ENCODE measurements around the gene SH3RF2.
"Not testable (repeated sequence)": the region's sequence is repeated elsewhere in the genome, so short reads cannot be mapped to it uniquely, and the experiment has no call there.

The SH3RF2 gene

GRCh38 chr5:145948047-145948446 lies 11.7 kb downstream of the SH3RF2 start:
- TF ChIP-seq CTCF (IDR thresholded peaks at IDR 0.05; ENCODE audit: low read depth, low read length): no peak
- no peak overlapping the region for H3K4me3 ChIP-seq (ENCODE audit: low read depth, low read length)

- H3K4me3 ChIP-seq (ENCODE audit: low read depth, low read length): no peak overlapping the region
- no peak for TF ChIP-seq CTCF (IDR thresholded peaks at IDR 0.05; ENCODE audit: low read depth, low read length)
Measured at GRCh38 chr5:145948921-145949320, 12.5 kb downstream of the SH3RF2 start.

DNA sequence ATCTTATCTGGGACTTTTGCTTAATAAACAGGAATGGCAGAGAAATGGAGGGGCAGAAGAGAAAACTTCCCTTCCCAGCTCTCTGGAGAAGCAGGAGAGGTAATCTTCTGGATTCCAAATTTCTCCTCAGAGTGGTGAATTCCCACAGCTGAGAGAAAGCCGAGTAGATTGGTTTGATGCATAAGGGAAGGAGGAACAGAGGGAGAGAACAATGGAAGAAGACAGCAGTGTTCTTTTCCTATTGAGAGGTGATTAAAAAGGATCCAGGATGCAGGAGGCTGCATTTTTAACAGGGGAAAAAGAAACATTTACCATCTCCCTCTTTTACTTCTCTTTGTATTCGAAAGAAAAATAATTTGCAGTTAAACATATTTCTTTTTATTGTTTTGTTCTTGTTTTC lies 13.1 kb downstream of the SH3RF2 start:
- TF ChIP-seq CTCF (IDR thresholded peaks at IDR 0.05; ENCODE audit: low read depth, low read length): no peak
- H3K4me3 ChIP-seq (ENCODE audit: low read depth, low read length): no peak overlapping the region

DNA sequence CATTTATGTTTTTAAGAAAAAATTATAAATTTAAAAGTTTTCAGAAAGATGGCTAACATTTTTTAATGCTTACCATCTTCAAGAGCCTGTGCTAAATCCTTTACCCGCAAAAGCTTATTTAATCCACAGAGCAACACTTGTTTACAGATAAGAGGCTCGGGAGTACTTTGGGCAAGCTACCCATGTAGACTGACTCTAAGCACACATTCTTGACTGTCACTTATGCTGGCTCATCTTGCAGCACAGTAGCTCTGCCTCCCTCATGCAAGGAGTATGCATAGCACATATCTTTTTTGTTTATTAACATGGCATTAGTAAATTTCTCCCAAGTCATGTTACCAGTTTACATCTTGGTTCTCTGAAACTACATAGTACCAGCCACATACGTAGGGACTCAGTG lies 14.7 kb downstream of the SH3RF2 start:
- no peak overlapping the region for H3K4me3 ChIP-seq (ENCODE audit: low read depth, low read length)

GRCh38 chr5:145953202-145953601 lies 16.8 kb downstream of the SH3RF2 start:
- H3K4me3 ChIP-seq (ENCODE audit: low read depth, low read length): no peak overlapping the region
- no peak for TF ChIP-seq CTCF (IDR thresholded peaks at IDR 0.05; ENCODE audit: low read depth, low read length)

More for the DNA sequence above, 14.7 kb downstream of the SH3RF2 start:
- TF ChIP-seq CTCF (IDR thresholded peaks at IDR 0.05; ENCODE audit: low read depth, low read length): no peak

GRCh38 chr5:145954140-145954539 lies 17.8 kb downstream of the SH3RF2 start:
- not testable (repeated sequence) for H3K4me3 ChIP-seq (ENCODE audit: low read depth, low read length)

DNA sequence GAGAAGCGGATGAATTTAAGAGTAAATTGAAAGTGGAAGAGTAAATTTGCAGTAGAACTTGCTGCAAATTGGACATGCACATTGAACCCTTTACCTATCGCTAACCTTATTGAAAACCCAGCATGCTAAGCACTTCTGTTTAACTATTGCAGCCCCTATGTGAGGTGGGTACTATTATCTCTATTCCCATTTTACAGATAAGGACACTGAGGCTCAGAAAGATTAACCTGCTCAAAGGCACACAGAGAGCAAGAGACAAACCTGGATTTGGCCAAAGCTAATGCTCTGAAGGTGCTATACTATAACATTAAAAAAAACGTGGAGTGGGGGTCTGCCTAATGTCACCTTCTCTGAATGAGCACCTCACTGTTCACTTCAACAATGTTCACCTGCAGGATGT lies 21.0 kb downstream of the SH3RF2 start:
- no peak overlapping the region for H3K4me3 ChIP-seq (ENCODE audit: low read depth, low read length)
- no peak for TF ChIP-seq CTCF (IDR thresholded peaks at IDR 0.05; ENCODE audit: low read depth, low read length)

GRCh38 chr5:145958436-145958835 lies 22.1 kb downstream of the SH3RF2 start:
- TF ChIP-seq CTCF (IDR thresholded peaks at IDR 0.05; ENCODE audit: low read depth, low read length): no peak

More at GRCh38 chr5:145958436-145958835, 22.1 kb downstream of the SH3RF2 start:
- no peak overlapping the region for H3K4me3 ChIP-seq (ENCODE audit: low read depth, low read length)

Measured in WI38 (cell line).